Mesothelial cell of epicardium (in vitro differentiated cells): ENCODE data around the gene RASSF5. TPM values are rescaled to one million over a fixed set of nuclear protein-coding genes. Genes with fewer than 3 reads are reported as not detected.

Experiments used
- DNase-seq, 2 experiments: peaks; one replicate each; pipeline ENCODE4 v3.0.0; 2021; ENCODE audit warnings: low spot score in 2 of 2; ENCODE audit not compliant: unreplicated experiment in 2 of 2
- H3K27ac Mint-ChIP-seq: 2 replicates; pipeline ENCODE4 v1.8.0; 2021; ENCODE audit warnings: mixed read lengths
- H3K27me3 Mint-ChIP-seq: 2 replicates; pipeline ENCODE4 v1.8.0; 2021; ENCODE audit warnings: low read depth, mixed read lengths
- H3K36me3 Mint-ChIP-seq: 2 replicates; pipeline ENCODE4 v1.8.0; 2021; ENCODE audit warnings: mixed read lengths
- H3K4me1 Mint-ChIP-seq: 2 replicates; pipeline ENCODE4 v1.8.0; 2021; ENCODE audit warnings: mixed read lengths
- H3K4me3 Mint-ChIP-seq: 2 replicates; pipeline ENCODE4 v1.8.0; 2021; ENCODE audit warnings: mild to moderate bottlenecking, moderate library complexity, mixed read lengths
- H3K9me3 Mint-ChIP-seq: 2 replicates; pipeline ENCODE4 v1.8.0; 2021; ENCODE audit warnings: mixed read lengths
- total RNA-seq: library from RNA; stranded (reverse); gene quantifications from 3 replicates; pipeline ENCODE4 v1.2.1, GENCODE V29; 2021
- TF ChIP-seq, protein P1 (sequence below): fragments of 200-600 bp; sonication (generic); IDR thresholded peaks from one replicate; pipeline ENCODE4 v1.5.0; 2021; ENCODE audit warnings: antibody characterized with exemption; ENCODE audit not compliant: unreplicated experiment

Gene RASSF5
- total RNA-seq, 1 donor from 2014 or later = 6.8 TPM

DNA sequence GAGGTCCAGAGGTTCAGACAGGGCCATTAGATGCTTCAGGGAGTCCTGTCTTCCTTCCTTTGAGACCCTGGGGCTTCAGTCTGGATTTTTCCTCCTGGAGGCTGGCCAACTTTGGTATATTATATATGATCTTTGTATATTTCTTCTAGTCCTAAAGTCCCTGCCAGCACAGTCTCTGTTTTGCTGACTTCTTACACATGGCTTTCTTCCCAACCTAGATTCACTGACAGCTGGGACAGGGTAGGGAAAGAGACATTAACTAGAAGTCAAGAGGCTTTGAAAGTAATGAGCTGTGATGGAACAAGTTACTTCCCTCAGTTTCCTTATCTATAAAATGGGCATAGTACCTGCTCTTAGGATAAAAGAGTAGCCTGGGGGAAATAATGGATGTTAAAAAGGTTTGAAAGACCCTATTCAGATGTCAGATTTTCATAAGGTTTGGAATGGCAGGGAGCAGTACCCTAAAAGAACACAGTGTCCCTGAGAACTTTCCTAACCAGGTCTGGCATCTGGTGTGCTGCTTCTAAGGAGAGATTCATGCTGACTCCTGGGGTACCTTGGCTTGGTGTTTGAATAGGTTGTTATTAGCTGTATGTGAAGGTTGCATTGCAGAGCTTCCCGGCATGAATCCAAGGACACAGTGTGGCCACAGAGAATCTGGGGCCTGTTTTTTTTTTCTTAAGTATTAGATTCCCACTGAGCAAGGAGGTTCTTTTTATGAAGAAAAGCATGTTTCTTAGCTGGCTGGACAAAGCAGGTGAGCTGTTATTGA, 47.6 kb downstream of the RASSF5 start:
- TF ChIP-seq, protein P1, sequence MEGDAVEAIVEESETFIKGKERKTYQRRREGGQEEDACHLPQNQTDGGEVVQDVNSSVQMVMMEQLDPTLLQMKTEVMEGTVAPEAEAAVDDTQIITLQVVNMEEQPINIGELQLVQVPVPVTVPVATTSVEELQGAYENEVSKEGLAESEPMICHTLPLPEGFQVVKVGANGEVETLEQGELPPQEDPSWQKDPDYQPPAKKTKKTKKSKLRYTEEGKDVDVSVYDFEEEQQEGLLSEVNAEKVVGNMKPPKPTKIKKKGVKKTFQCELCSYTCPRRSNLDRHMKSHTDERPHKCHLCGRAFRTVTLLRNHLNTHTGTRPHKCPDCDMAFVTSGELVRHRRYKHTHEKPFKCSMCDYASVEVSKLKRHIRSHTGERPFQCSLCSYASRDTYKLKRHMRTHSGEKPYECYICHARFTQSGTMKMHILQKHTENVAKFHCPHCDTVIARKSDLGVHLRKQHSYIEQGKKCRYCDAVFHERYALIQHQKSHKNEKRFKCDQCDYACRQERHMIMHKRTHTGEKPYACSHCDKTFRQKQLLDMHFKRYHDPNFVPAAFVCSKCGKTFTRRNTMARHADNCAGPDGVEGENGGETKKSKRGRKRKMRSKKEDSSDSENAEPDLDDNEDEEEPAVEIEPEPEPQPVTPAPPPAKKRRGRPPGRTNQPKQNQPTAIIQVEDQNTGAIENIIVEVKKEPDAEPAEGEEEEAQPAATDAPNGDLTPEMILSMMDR = no peak
- no peaks in the 10 kb centered on the region for H3K36me3 Mint-ChIP-seq
- H3K9me3 Mint-ChIP-seq = no peaks in the 10 kb centered on the region
- no peak for DNase-seq
- peaks cover 32% of the 10 kb centered on the region for H3K27me3 Mint-ChIP-seq
- no peak overlapping the region for H3K4me3 Mint-ChIP-seq
- H3K4me1 Mint-ChIP-seq = peaks cover 41% of the 10 kb centered on the region
- H3K27ac Mint-ChIP-seq = no peak overlapping the region

DNA sequence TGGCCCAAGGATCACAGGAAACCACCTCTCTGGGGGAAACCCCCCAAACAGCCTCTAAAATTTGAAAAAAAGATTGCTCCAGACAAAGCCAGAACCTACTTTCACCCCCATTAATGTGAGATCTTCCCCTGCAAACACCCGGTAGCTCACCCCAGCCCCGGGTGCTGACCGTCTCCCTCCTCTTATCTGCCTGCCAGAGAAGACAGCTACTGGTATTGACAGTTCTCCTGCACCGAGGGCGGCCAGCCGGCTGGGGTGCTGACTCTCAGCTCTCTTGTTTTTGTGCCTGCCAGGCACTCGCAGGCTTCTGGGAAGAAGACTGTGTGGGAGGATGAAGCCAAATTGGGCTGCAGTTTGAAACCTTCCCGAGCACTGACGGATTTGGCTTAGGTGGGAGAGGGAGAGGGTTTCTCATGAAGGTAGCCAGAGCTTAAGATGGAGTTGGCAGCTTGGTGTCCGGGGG, 48.2 kb downstream of the RASSF5 start:
- TF ChIP-seq, protein P1 = no peak
- DNase-seq = no peak
- no peak overlapping the region for H3K27ac Mint-ChIP-seq
- H3K4me3 Mint-ChIP-seq = no peak overlapping the region
- peaks cover 28% of the 10 kb centered on the region for H3K27me3 Mint-ChIP-seq
- no peaks in the 10 kb centered on the region for H3K9me3 Mint-ChIP-seq
- no peaks in the 10 kb centered on the region for H3K36me3 Mint-ChIP-seq
- peaks cover 47% of the 10 kb centered on the region for H3K4me1 Mint-ChIP-seq

GRCh38 chr1:206556047-206556749, 48.9 kb downstream of the RASSF5 start:
- no peak overlapping the region for H3K27ac Mint-ChIP-seq
- TF ChIP-seq, protein P1 = no peak
- no peaks in the 10 kb centered on the region for H3K9me3 Mint-ChIP-seq
- H3K4me3 Mint-ChIP-seq = peak overlapping the region; percentile 58
- H3K36me3 Mint-ChIP-seq = no peaks in the 10 kb centered on the region
- H3K4me1 Mint-ChIP-seq = peaks cover 47% of the 10 kb centered on the region
- H3K27me3 Mint-ChIP-seq = peaks cover 28% of the 10 kb centered on the region
- no peak for DNase-seq

GRCh38 chr1:206556750-206557635, 49.7 kb downstream of the RASSF5 start:
- Mint-ChIP-seq H3K9me3 (no peaks in the 10 kb centered on the region), H3K27me3 (peaks cover 27% of the 10 kb centered on the region), H3K4me3 (peak overlapping the region; percentile 66), H3K27ac (no peak overlapping the region), H3K4me1 (peaks cover 47% of the 10 kb centered on the region), H3K36me3 (no peaks in the 10 kb centered on the region)
- peak; percentile 60 to 80 for DNase-seq
- TF ChIP-seq, protein P1 = no peak

GRCh38 chr1:206557636-206558473, 50.5 kb downstream of the RASSF5 start:
- Mint-ChIP-seq H3K27ac (no peak overlapping the region), H3K4me1 (peaks cover 47% of the 10 kb centered on the region), H3K4me3 (peak overlapping the region; percentile 66), H3K27me3 (peaks cover 22% of the 10 kb centered on the region), H3K36me3 (no peaks in the 10 kb centered on the region), H3K9me3 (no peaks in the 10 kb centered on the region)
- DNase-seq = no peak
- TF ChIP-seq, protein P1 = no peak
